AML-193 (cell line): Measurements from ENCODE around the gene SAPCD2.

Experiments used
- DNase-seq, 2 experiments: peaks; one replicate each; lab custom pipeline; 2025; lab: John Stamatoyannopoulos, UW

Gene SAPCD2

GRCh38 chr9:137017791-137018497, 52.4 kb downstream of the SAPCD2 start:
- DNase-seq: no peak

- no peak for DNase-seq
Measured at GRCh38 chr9:137017071-137017470, 53.3 kb downstream of the SAPCD2 start.

GRCh38 chr9:137016436-137016835, 53.9 kb downstream of the SAPCD2 start:
- DNase-seq: no peak

GRCh38 chr9:137015976-137016375, 54.4 kb downstream of the SAPCD2 start:
- DNase-seq: no peak

- no peak for DNase-seq
Measured at GRCh38 chr9:137015540-137015930, 54.8 kb downstream of the SAPCD2 start.

GRCh38 chr9:137014776-137015539, 55.4 kb downstream of the SAPCD2 start:
- no peak for DNase-seq

GRCh38 chr9:137014166-137014565, 56.2 kb downstream of the SAPCD2 start:
- DNase-seq: no peak

GRCh38 chr9:137013571-137013940, 56.8 kb downstream of the SAPCD2 start:
- no peak for DNase-seq

GRCh38 chr9:137012694-137013570, 57.4 kb downstream of the SAPCD2 start:
- no peak for DNase-seq
